ENCODE results near the gene PRSS36.

DNA sequence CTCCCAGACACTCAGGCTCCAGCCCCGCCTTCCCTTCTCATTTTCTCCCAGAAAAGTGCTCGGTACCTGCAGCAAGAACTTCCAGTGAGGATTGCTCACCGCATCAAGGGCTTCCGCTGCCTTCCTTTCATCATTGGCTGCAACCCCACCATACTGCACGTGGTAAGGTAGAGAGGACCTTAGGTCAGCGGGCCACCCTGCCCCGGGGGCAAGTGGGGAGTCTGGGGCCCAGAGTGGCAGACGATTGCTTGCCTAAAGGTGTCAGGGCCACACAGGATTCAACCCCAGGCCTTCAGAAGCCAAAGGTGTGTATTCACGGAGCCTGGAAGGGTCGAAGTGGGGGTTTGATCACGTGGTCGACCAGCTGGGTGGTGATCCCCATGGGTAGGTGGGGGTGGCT, 40.2 kb downstream of the PRSS36 start:
- TF ChIP-seq, protein P1, sequence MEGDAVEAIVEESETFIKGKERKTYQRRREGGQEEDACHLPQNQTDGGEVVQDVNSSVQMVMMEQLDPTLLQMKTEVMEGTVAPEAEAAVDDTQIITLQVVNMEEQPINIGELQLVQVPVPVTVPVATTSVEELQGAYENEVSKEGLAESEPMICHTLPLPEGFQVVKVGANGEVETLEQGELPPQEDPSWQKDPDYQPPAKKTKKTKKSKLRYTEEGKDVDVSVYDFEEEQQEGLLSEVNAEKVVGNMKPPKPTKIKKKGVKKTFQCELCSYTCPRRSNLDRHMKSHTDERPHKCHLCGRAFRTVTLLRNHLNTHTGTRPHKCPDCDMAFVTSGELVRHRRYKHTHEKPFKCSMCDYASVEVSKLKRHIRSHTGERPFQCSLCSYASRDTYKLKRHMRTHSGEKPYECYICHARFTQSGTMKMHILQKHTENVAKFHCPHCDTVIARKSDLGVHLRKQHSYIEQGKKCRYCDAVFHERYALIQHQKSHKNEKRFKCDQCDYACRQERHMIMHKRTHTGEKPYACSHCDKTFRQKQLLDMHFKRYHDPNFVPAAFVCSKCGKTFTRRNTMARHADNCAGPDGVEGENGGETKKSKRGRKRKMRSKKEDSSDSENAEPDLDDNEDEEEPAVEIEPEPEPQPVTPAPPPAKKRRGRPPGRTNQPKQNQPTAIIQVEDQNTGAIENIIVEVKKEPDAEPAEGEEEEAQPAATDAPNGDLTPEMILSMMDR (IDR thresholded peaks at IDR 0.05; ENCODE audit: insufficient read depth, low read length) = no peak
- TF ChIP-seq, protein P2, sequence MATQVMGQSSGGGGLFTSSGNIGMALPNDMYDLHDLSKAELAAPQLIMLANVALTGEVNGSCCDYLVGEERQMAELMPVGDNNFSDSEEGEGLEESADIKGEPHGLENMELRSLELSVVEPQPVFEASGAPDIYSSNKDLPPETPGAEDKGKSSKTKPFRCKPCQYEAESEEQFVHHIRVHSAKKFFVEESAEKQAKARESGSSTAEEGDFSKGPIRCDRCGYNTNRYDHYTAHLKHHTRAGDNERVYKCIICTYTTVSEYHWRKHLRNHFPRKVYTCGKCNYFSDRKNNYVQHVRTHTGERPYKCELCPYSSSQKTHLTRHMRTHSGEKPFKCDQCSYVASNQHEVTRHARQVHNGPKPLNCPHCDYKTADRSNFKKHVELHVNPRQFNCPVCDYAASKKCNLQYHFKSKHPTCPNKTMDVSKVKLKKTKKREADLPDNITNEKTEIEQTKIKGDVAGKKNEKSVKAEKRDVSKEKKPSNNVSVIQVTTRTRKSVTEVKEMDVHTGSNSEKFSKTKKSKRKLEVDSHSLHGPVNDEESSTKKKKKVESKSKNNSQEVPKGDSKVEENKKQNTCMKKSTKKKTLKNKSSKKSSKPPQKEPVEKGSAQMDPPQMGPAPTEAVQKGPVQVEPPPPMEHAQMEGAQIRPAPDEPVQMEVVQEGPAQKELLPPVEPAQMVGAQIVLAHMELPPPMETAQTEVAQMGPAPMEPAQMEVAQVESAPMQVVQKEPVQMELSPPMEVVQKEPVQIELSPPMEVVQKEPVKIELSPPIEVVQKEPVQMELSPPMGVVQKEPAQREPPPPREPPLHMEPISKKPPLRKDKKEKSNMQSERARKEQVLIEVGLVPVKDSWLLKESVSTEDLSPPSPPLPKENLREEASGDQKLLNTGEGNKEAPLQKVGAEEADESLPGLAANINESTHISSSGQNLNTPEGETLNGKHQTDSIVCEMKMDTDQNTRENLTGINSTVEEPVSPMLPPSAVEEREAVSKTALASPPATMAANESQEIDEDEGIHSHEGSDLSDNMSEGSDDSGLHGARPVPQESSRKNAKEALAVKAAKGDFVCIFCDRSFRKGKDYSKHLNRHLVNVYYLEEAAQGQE (IDR thresholded peaks at IDR 0.05; ENCODE audit: insufficient replicate concordance, low read depth) = no peak
- TF ChIP-seq SPI1 (IDR thresholded peaks at IDR 0.05; ENCODE audit: borderline replicate concordance, low read depth) = no peak
- no peak for TF ChIP-seq POLR2AphosphoS5 (IDR thresholded peaks at IDR 0.05; ENCODE audit: low read depth)
- no peak for TF ChIP-seq GABPA (IDR thresholded peaks at IDR 0.05; ENCODE audit: low read depth)

Measured in HL-60 (cell line).